Measurements from ENCODE around the gene CEBPZOS.

The CEBPZOS gene

GRCh38 chr2:37196320-37197195 lies at the start of gene CEBPZOS:
Gene CEBPZOS (plus strand): TSS chr2:37196496. CDS start chr2:37199705, 3,209 bp downstream.
- peak; percentile 91 for DNase-seq

GRCh38 chr2:37148325-37148724 lies 48.0 kb upstream of the CEBPZOS start:
- DNase-seq: no peak

- DNase-seq: no peak
Measured at GRCh38 chr2:37149626-37150322, 46.5 kb upstream of the CEBPZOS start.

GRCh38 chr2:37153224-37153623 lies 43.1 kb upstream of the CEBPZOS start:
- DNase-seq: no peak

- DNase-seq: no peak
Measured at GRCh38 chr2:37154785-37155184, 41.5 kb upstream of the CEBPZOS start.

- DNase-seq: peak; percentile 38 to 43
Measured at GRCh38 chr2:37156071-37156856, 40.0 kb upstream of the CEBPZOS start.

GRCh38 chr2:37156857-37157714 lies 39.2 kb upstream of the CEBPZOS start, which contains the start of gene EIF2AK2:
Gene EIF2AK2 (minus strand): TSS chr2:37156980. CDS start chr2:37147806, 9,174 bp downstream.
- DNase-seq: peak; percentile 77 to 82

GRCh38 chr2:37164757-37165156 lies 31.5 kb upstream of the CEBPZOS start:
- DNase-seq: no peak

- DNase-seq: no peak
Measured at GRCh38 chr2:37167636-37168180, 28.6 kb upstream of the CEBPZOS start.

GRCh38 chr2:37168217-37168981 lies 27.9 kb upstream of the CEBPZOS start:
- peak; percentile 12 to 25 for DNase-seq

- no peak for DNase-seq
Measured at GRCh38 chr2:37171624-37171950, 24.7 kb upstream of the CEBPZOS start.

GRCh38 chr2:37173741-37174140 lies 22.6 kb upstream of the CEBPZOS start:
- DNase-seq: no peak

GRCh38 chr2:37180006-37180639 lies 16.2 kb upstream of the CEBPZOS start:
- no peak for DNase-seq

GRCh38 chr2:37180640-37181039 lies 15.7 kb upstream of the CEBPZOS start:
- DNase-seq: no peak

GRCh38 chr2:37181726-37182684 lies 14.3 kb upstream of the CEBPZOS start:
- DNase-seq: no peak

- DNase-seq: no peak
Measured at GRCh38 chr2:37188570-37188969, 7.7 kb upstream of the CEBPZOS start, which contains the start of gene SULT6B1. Gene SULT6B1 (minus strand): TSS chr2:37188670. CDS start chr2:37188640, 30 bp downstream.

GRCh38 chr2:37189452-37190153 lies 6.7 kb upstream of the CEBPZOS start:
- DNase-seq: no peak

GRCh38 chr2:37190290-37190689 lies 6.0 kb upstream of the CEBPZOS start:
- no peak for DNase-seq

GRCh38 chr2:37191253-37191652 lies 5.0 kb upstream of the CEBPZOS start:
- no peak for DNase-seq

Data from stimulated activated CD4-positive, alpha-beta T cell treated with anti-CD3 and anti-CD28 coated beads, Interleukin-2, amount 100 ng/mL, for 24 hours (primary cell).